GM12878 (cell line): ENCODE data around the gene F10.

ENCODE experiments used
- CBX3 ChIP-seq: fragments of 200-600 bp; sonication (generic); IDR thresholded peaks from 2 replicates; pipeline ENCODE4 v1.6.1; 2016; ENCODE audit warnings: low read depth, borderline replicate concordance
- MYC ChIP-seq: IDR thresholded peaks from 2 replicates; pipeline ENCODE4 v1.6.1; 2011; ENCODE audit warnings: mild to moderate bottlenecking, low read length, moderate library complexity, inconsistent platforms; ENCODE audit not compliant: insufficient read depth, insufficient replicate concordance, insufficient read length, severe bottlenecking
- POLR2A ChIP-seq: IDR thresholded peaks from 2 replicates; pipeline ENCODE4 v1.6.1; 2011; ENCODE audit warnings: low read depth, mild to moderate bottlenecking, low read length
- SP1 ChIP-seq: IDR thresholded peaks from one replicate; pipeline ENCODE4 v1.6.1; 2011; ENCODE audit warnings: low read depth, low read length
- TCF12 ChIP-seq: IDR thresholded peaks from 2 replicates; pipeline ENCODE4 v1.6.1; 2011; ENCODE audit warnings: low read depth, mild to moderate bottlenecking, low read length
- ZNF384 ChIP-seq: IDR thresholded peaks from 2 replicates; pipeline ENCODE4 v1.6.1; 2012; ENCODE audit warnings: low read depth, mild to moderate bottlenecking, low read length, improper control_type of control experiment, borderline replicate concordance
- TF ChIP-seq, protein P1 (sequence below): IDR thresholded peaks from 2 replicates; pipeline ENCODE4 v1.6.1; 2011; ENCODE audit warnings: low read depth, low read length, improper control_type of control experiment, borderline replicate concordance
- TF ChIP-seq, protein P2 (sequence below): IDR thresholded peaks from 2 replicates; pipeline ENCODE4 v1.6.1; 2012; ENCODE audit warnings: low read length, inconsistent platforms
- TF ChIP-seq, protein P3 (sequence below): fragments of 450-650 bp; IDR thresholded peaks from 2 replicates; pipeline ENCODE4 v1.6.1; 2017; ENCODE audit warnings: antibody characterized with exemption, mild to moderate bottlenecking, moderate library complexity

DNA sequence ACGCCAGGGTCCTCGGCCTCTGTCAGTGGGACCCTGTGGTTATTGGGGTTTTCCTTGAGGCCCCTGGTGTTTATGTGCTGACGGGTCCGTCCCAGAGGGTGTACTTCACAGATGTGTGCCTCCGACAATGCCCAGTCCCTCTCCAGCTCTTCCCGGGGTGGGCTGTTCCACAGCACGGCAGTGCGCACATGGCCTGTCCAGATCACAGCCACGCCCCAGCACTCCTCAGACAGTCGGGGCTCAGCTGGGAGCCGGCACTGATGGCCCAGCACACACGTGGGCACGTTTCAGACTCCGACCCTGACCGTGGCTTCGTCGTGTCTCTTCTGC is 33.9 kb upstream of the F10 start:
- TF ChIP-seq TCF12 (no peak), SP1 (no peak), CBX3 (no peak), POLR2A (no peak), MYC (no peak), ZNF384 (no peak)
- TF ChIP-seq, protein P1, sequence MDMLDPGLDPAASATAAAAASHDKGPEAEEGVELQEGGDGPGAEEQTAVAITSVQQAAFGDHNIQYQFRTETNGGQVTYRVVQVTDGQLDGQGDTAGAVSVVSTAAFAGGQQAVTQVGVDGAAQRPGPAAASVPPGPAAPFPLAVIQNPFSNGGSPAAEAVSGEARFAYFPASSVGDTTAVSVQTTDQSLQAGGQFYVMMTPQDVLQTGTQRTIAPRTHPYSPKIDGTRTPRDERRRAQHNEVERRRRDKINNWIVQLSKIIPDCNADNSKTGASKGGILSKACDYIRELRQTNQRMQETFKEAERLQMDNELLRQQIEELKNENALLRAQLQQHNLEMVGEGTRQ, result no peak
- TF ChIP-seq, protein P2, sequence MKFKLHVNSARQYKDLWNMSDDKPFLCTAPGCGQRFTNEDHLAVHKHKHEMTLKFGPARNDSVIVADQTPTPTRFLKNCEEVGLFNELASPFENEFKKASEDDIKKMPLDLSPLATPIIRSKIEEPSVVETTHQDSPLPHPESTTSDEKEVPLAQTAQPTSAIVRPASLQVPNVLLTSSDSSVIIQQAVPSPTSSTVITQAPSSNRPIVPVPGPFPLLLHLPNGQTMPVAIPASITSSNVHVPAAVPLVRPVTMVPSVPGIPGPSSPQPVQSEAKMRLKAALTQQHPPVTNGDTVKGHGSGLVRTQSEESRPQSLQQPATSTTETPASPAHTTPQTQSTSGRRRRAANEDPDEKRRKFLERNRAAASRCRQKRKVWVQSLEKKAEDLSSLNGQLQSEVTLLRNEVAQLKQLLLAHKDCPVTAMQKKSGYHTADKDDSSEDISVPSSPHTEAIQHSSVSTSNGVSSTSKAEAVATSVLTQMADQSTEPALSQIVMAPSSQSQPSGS, result no peak
- TF ChIP-seq, protein P3, sequence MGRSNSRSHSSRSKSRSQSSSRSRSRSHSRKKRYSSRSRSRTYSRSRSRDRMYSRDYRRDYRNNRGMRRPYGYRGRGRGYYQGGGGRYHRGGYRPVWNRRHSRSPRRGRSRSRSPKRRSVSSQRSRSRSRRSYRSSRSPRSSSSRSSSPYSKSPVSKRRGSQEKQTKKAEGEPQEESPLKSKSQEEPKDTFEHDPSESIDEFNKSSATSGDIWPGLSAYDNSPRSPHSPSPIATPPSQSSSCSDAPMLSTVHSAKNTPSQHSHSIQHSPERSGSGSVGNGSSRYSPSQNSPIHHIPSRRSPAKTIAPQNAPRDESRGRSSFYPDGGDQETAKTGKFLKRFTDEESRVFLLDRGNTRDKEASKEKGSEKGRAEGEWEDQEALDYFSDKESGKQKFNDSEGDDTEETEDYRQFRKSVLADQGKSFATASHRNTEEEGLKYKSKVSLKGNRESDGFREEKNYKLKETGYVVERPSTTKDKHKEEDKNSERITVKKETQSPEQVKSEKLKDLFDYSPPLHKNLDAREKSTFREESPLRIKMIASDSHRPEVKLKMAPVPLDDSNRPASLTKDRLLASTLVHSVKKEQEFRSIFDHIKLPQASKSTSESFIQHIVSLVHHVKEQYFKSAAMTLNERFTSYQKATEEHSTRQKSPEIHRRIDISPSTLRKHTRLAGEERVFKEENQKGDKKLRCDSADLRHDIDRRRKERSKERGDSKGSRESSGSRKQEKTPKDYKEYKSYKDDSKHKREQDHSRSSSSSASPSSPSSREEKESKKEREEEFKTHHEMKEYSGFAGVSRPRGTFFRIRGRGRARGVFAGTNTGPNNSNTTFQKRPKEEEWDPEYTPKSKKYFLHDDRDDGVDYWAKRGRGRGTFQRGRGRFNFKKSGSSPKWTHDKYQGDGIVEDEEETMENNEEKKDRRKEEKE, result no peak
